Heart right ventricle (tissue), 16 donors: Measurements from ENCODE around the gene NEMP2. TPM values are rescaled to one million over a fixed set of nuclear protein-coding genes. Genes with fewer than 3 reads are reported as not detected.

Experiments used
- ATAC-seq, 8 donors: fragments of 200-7000 bp; cut with Tn5 transposase; one replicate each; pipeline ENCODE4 v1.9.1; 2020; ENCODE audit warnings: mild to moderate bottlenecking in 8 of 8, moderate library complexity in 8 of 8, moderate number of reproducible peaks in 1 of 8
- DNase-seq, 2 donors: peaks; one replicate each; pipeline ENCODE4 v3.0.0-alpha.2; 2020
- H3K27ac ChIP-seq, 10 donors: fragments of 200-600 bp; sonication (generic) in 2 of 10; one replicate each; pipeline versions ENCODE4 v1.5.0 to v1.8.0; 2020 to 2022; ENCODE audit warnings: mild to moderate bottlenecking in 3 of 10
- H3K27me3 ChIP-seq, 7 donors: fragments of 200-600 bp; one replicate each; pipeline ENCODE4 v1.8.0; 2021 to 2022; ENCODE audit warnings: mild to moderate bottlenecking in 2 of 7
- H3K36me3 ChIP-seq, 9 donors: fragments of 200-600 bp; sonication (generic) in 1 of 9; one replicate each; pipeline versions ENCODE4 v1.5.0 to v1.8.0; 2020 to 2022; ENCODE audit warnings: mild to moderate bottlenecking in 2 of 9
- H3K4me1 ChIP-seq, 9 donors: fragments of 200-600 bp; sonication (generic) in 1 of 9; one replicate each; pipeline versions ENCODE4 v1.5.0 to v1.8.0; 2020 to 2022; ENCODE audit warnings: mild to moderate bottlenecking in 4 of 9
- H3K4me3 ChIP-seq, 10 donors: fragments of 200-600 bp; sonication (generic) in 2 of 10; one replicate each; pipeline versions ENCODE4 v1.5.0 to v1.8.0; 2020 to 2022; ENCODE audit warnings: mild to moderate bottlenecking in 7 of 10, moderate library complexity in 2 of 10
- H3K9me3 ChIP-seq, 11 donors: fragments of 200-600 bp in 10 of 11; sonication (generic) in 2 of 11; one replicate each; pipeline versions ENCODE4 v1.5.0 to v1.8.0; 2013 to 2022; ENCODE audit warnings: mild to moderate bottlenecking in 2 of 11, control low read depth in 1 of 11, moderate library complexity in 1 of 11
- CTCF ChIP-seq, 9 donors: fragments of 200-600 bp; sonication (generic) in 2 of 9; IDR thresholded peaks; one replicate each; pipeline versions ENCODE4 v1.5.0 to v1.8.0; 2021 to 2022; ENCODE audit warnings: antibody characterized with exemption in 9 of 9, mild to moderate bottlenecking in 5 of 9, moderate library complexity in 1 of 9
- WGBS, 2 donors: extraction: QIAGEN DNeasy Blood & Tissue Kit; methylation state at CpG; one replicate each; pipeline ENCODE4 v1.1.7; 2013; ENCODE audit warnings: inconsistent platforms in 1 of 2; 5-methylcytosine and 5-hydroxymethylcytosine counted together
- intact Hi-C, 10 donors: fragments of 100-400 bp; cut with DNase I; formaldehyde crosslinking; loops; one replicate each; pipeline versions ENCODE4 v1.11.1 to v1.14.2; 2022
- polyA plus RNA-seq, 2 donors: library from polyadenylated mRNA; stranded (reverse); fragments of 200-250 nt; gene quantifications; one replicate each; pipeline ENCODE4 v1.2.3, GENCODE V29; 2013
- total RNA-seq, 10 donors: library from RNA; stranded (reverse); fragmentation: NEBNext Ultra II Directional in 3 of 10; extraction: Animal tissue kit (Norgen Biotek cat#: 25700) in 3 of 10; gene quantifications; one replicate each; pipeline versions ENCODE4 v1.2.1 to v1.2.4, GENCODE V29; 2021 to 2023
- donor health status: Arrhythmogenic right ventricular cardiomyopathy.
- donor health status: ischemic (EF 13 %, LVEDD 7.1; RV severe dilation, severe dysfunction).
- donor health status: healthy with polysubstance abuse.
- donor health status: DM: no; HTN: yes; CAD: no.
- donor health status: DM: no; HTN: no; CAD: no.
- donor health status: ischemic (EF 25% LVEDD 6.9; RV normal size, moderate dysfunction).
- donor health status: ischemic (EF 25% LVEDD 5.7; RV mildly dilated, moderate dysfunction).
- donor health status: healthy.
- donor health status: DM: yes; HTN: yes; CAD: no.
- donor health status: Ischemic cardiomyopathy.
- donor health status: ischemic (EF 35%, LVEDD 5.7; RV mildly dilated, moderate dysfunction).
- donor health status: nonischemic (EF 11% LVEDD 7.7; RV severe dilation, severe dysfunction).
- donor health status: DM: yes; HTN: yes; CAD: no.
- donor health status: PGD.
- donor health status: ischemic (EF 29% LVEDD 5.4; RV normal size, mild dysfunction).
- donor health status: nonischemic (EF 23%, LVEDD 6.1; RV moderate dilation, normal function).

NEMP2 gene
- total and polyA plus RNA-seq, 12 donors = 0.51 to 4.7 (median 2.6) TPM

GRCh38 chr2:190455358-190456095, 79.0 kb downstream of the NEMP2 start:
- Histone ChIP-seq H3K27ac (no peak overlapping the region), H3K4me3 (no peak overlapping the region), H3K4me1 (peaks cover 0 to 24% (median 11%) of the 10 kb centered on the region in 9 donors), H3K36me3 (peaks cover 0 to 11% (median 0%) of the 10 kb centered on the region in 9 donors), H3K9me3 (no peaks in the 10 kb centered on the region), H3K27me3 (no peaks in the 10 kb centered on the region)
- 90 to 93% methylated on average over 7 of the region's 7 CpGs for WGBS, 2 donors
- intact Hi-C loops = no loop called here
- no peak for DNase-seq
- TF ChIP-seq CTCF (IDR thresholded peaks at IDR 0.05) = no peak
- ATAC-seq = no peak

- Histone ChIP-seq H3K27ac (no peak overlapping the region), H3K36me3 (peaks cover 0 to 11% (median 0%) of the 10 kb centered on the region in 9 donors), H3K27me3 (no peaks in the 10 kb centered on the region), H3K4me3 (no peak overlapping the region), H3K4me1 (peaks cover 0 to 16% (median 4%) of the 10 kb centered on the region in 9 donors), H3K9me3 (no peaks in the 10 kb centered on the region)
- intact Hi-C loops = no loop called here
- no peak for DNase-seq
- TF ChIP-seq CTCF (IDR thresholded peaks at IDR 0.05) = no peak
- WGBS, 2 donors = 100% methylated on average over 2 of the region's 2 CpGs
- ATAC-seq = no peak
Measured at GRCh38 chr2:190454795-190455194, 79.7 kb downstream of the NEMP2 start.

Other genes starting within 250 kb of the NEMP2 start
- 10 to 100 TPM; 16.9 to 38.4 (median 26.8) TPM for gene HIBCH, start 214.9 kb downstream of the NEMP2 start, total RNA-seq
- 10 to 100 TPM in 1 of 2 donors, 1 to 10 TPM in 1; 7.7 to 12.0 TPM for gene HIBCH, start 214.9 kb downstream of the NEMP2 start, polyA plus RNA-seq
- 10 to 100 TPM; 10.4 to 21.5 (median 16.0) TPM for gene INPP1, start 191.1 kb downstream of the NEMP2 start, total RNA-seq
- gene INPP1, start 191.1 kb downstream of the NEMP2 start, polyA plus RNA-seq = 10 to 100 TPM; 24.7 to 29.5 TPM
- gene MFSD6, start 126.4 kb downstream of the NEMP2 start, total RNA-seq = 10 to 100 TPM in 9 of 10 donors, 1 to 10 TPM in 1; 9.9 to 26.7 (median 16.8) TPM
- gene MFSD6, start 126.4 kb downstream of the NEMP2 start, polyA plus RNA-seq = 10 to 100 TPM in 1 of 2 donors, 1 to 10 TPM in 1; 9.7 to 14.9 TPM
- gene NAB1, start 114.4 kb upstream of the NEMP2 start, total RNA-seq = 10 to 100 TPM; 22.7 to 41.5 (median 28.4) TPM
- 10 to 100 TPM in 1 of 2 donors, 1 to 10 TPM in 1; 9.3 to 18.9 TPM for gene NAB1, start 114.4 kb upstream of the NEMP2 start, polyA plus RNA-seq